Prostate gland (tissue), 2 donors: ENCODE results near the gene EIF1AY. TPM values are rescaled to one million over a fixed set of nuclear protein-coding genes. Genes with fewer than 3 reads are reported as not detected.
"Not testable (repeated sequence)": the region's sequence is repeated elsewhere in the genome, so short reads cannot be mapped to it uniquely, and the experiment has no call there.

Experiments used
- DNase-seq: peaks from one replicate; pipeline ENCODE4 v3.0.0-alpha.2; 2019; ENCODE audit warnings: low spot score
- H3K27ac ChIP-seq, 2 donors: fragments of 200-600 bp; sonication (generic); 2 replicates each; pipeline ENCODE4 v1.5.1; 2017 to 2019
- H3K27me3 ChIP-seq: fragments of 200-600 bp; sonication (generic); replicated peaks from 2 replicates; pipeline ENCODE4 v1.5.1; 2019; ENCODE audit not compliant: insufficient read depth
- H3K36me3 ChIP-seq, 2 donors: fragments of 200-600 bp; sonication (generic); 1 replicate in 1 of 2; 2 replicates in 1 of 2; pipeline versions ENCODE4 v1.5.1 to v1.8.1; 2017 to 2019
- H3K4me1 ChIP-seq: fragments of 200-600 bp; sonication (generic); replicated peaks from 2 replicates; pipeline ENCODE4 v1.5.1; 2019
- H3K4me3 ChIP-seq, 2 donors: fragments of 200-600 bp; sonication (generic); 2 replicates each; pipeline ENCODE4 v1.5.1; 2017 to 2019
- H3K9me3 ChIP-seq: fragments of 200-600 bp; sonication (generic); 2 replicates; pipeline ENCODE4 v1.5.1; 2017
- POLR2A ChIP-seq: fragments of 450-650 bp; IDR thresholded peaks from one replicate; pipeline ENCODE4 v1.6.1; 2016; ENCODE audit warnings: antibody characterized with exemption, mild to moderate bottlenecking
- POLR2AphosphoS5 ChIP-seq: sonication (generic); formaldehyde crosslinking; IDR thresholded peaks from one replicate; pipeline ENCODE4 v1.6.1; 2017; ENCODE audit warnings: antibody characterized with exemption
- WGBS: methylation state at CpG from one replicate; pipeline ENCODE4 v1.1.5; 2018; 5-methylcytosine and 5-hydroxymethylcytosine counted together
- intact Hi-C: fragments of 100-400 bp; cut with DNase I; formaldehyde crosslinking; loops from one replicate; pipeline ENCODE4 v1.14.2; 2022
- total RNA-seq, 2 donors: library from RNA; depleted of rRNA; stranded (reverse); fragments of >200 nt; gene quantifications; one replicate each; pipeline ENCODE4 v1.1.0, GENCODE V29; 2016
- TF ChIP-seq, protein P1 (sequence below), 4 experiments: fragments of 200-600 bp in 2 of 4; fragments of 450-650 bp in 2 of 4; sonication (generic) in 2 of 4; IDR thresholded peaks; 1 replicate in 3 of 4; 2 replicates in 1 of 4; pipeline ENCODE4 v1.5.1; 2016 to 2019; ENCODE audit warnings: antibody characterized with exemption in 4 of 4, mild to moderate bottlenecking in 2 of 4, moderate library complexity in 2 of 4

Gene EIF1AY
- total RNA-seq, 2 donors from 2014 or later, result 13.4 to 37.7 TPM

DNA sequence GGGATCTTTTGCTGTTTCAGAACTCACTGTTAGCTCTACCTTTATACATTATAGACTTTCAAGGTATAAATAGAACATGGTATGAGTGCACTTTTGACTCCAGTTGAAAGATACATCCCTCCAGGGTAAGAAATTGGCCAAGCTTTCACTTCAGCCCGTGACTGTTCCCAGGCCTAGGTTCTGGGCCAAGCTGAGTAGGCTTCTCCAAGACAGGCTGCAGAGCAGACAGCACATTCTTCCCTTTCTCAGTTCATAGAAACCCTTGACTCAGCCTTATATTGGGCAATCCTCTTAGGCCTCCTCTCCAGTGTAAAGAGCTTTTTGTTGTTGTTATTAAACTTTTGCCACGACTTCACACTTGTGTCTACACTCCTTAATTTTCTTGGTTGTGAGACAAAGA, 29.5 kb upstream of the EIF1AY start:
- no peaks in the 10 kb centered on the region for H3K9me3 ChIP-seq
- H3K27ac ChIP-seq, result no peak overlapping the region
- WGBS, result 63% methylated on average over 2 of the region's 2 CpGs
- TF ChIP-seq POLR2A (no peak), POLR2AphosphoS5 (no peak)
- TF ChIP-seq, protein P1, sequence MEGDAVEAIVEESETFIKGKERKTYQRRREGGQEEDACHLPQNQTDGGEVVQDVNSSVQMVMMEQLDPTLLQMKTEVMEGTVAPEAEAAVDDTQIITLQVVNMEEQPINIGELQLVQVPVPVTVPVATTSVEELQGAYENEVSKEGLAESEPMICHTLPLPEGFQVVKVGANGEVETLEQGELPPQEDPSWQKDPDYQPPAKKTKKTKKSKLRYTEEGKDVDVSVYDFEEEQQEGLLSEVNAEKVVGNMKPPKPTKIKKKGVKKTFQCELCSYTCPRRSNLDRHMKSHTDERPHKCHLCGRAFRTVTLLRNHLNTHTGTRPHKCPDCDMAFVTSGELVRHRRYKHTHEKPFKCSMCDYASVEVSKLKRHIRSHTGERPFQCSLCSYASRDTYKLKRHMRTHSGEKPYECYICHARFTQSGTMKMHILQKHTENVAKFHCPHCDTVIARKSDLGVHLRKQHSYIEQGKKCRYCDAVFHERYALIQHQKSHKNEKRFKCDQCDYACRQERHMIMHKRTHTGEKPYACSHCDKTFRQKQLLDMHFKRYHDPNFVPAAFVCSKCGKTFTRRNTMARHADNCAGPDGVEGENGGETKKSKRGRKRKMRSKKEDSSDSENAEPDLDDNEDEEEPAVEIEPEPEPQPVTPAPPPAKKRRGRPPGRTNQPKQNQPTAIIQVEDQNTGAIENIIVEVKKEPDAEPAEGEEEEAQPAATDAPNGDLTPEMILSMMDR (IDR thresholded peaks at IDR 0.05), result no peak
- DNase-seq, result no peak
- H3K27me3 ChIP-seq, result no peaks in the 10 kb centered on the region
- no peaks in the 10 kb centered on the region for H3K36me3 ChIP-seq
- H3K4me3 ChIP-seq, result no peak overlapping the region
- intact Hi-C loops, result no loop called here
- no peaks in the 10 kb centered on the region for H3K4me1 ChIP-seq

DNA sequence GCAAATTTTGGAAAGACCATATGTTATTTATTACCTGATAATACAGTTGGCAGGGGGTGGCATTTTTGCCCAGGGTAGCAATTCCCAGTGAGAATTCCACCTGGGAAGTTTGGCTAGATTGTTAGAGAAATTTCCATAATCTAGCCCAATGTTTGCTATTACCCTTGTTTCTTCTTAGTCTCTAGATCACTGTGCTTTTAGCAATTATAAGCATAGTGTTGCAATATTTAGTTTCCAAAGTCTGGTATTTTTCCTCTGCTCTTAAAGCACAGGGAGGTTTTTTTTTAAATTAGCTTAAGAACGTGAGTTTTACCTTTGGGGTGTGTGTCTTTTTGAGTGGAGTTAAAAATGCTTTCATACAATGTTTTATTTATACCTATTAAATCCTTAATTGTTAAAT, 26.3 kb upstream of the EIF1AY start:
- TF ChIP-seq POLR2AphosphoS5 (no peak), POLR2A (no peak)
- TF ChIP-seq, protein P1 (IDR thresholded peaks at IDR 0.05), result no peak
- DNase-seq, result no peak
- H3K9me3 ChIP-seq, result no peaks in the 10 kb centered on the region
- intact Hi-C loops, result no loop called here
- no peak overlapping the region for H3K27ac ChIP-seq
- WGBS, result 68% methylated on average over 1 of the region's 1 CpG
- H3K4me3 ChIP-seq, result no peak overlapping the region
- no peaks in the 10 kb centered on the region for H3K4me1 ChIP-seq
- H3K36me3 ChIP-seq, result no peaks in the 10 kb centered on the region
- H3K27me3 ChIP-seq, result no peaks in the 10 kb centered on the region

DNA sequence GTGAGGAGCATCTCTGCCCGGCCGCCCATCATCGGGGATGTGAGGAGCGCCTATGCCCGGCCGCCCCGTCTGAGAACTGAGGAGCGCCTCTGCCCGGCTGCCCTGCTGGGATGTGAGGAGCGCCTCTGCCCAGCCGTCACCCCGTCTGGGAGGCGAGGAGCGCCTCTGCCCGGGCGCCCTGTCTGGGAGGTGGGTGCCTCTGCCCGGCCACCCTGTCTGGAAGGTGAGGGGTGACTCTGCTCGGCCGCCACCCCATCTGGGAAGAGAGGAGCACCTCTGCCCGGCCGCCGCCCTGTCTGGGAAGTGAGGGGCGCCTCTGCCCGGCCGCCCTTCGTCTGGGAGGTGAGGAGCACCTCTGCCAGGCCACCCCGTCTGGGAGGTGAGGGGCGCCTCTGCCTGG, 23.7 kb upstream of the EIF1AY start:
- no peaks in the 10 kb centered on the region for H3K27me3 ChIP-seq
- no peaks in the 10 kb centered on the region for H3K36me3 ChIP-seq
- no peak for TF ChIP-seq POLR2AphosphoS5
- TF ChIP-seq, protein P1 (IDR thresholded peaks at IDR 0.05), result no peak
- no peak for TF ChIP-seq POLR2A
- DNase-seq, result no peak
- WGBS, result 91% methylated on average over 13 of the region's 28 CpGs
- intact Hi-C loops, result no loop called here
- no peak overlapping the region for H3K4me3 ChIP-seq
- no peaks in the 10 kb centered on the region for H3K4me1 ChIP-seq
- no peak overlapping the region for H3K27ac ChIP-seq
- no peaks in the 10 kb centered on the region for H3K9me3 ChIP-seq

DNA sequence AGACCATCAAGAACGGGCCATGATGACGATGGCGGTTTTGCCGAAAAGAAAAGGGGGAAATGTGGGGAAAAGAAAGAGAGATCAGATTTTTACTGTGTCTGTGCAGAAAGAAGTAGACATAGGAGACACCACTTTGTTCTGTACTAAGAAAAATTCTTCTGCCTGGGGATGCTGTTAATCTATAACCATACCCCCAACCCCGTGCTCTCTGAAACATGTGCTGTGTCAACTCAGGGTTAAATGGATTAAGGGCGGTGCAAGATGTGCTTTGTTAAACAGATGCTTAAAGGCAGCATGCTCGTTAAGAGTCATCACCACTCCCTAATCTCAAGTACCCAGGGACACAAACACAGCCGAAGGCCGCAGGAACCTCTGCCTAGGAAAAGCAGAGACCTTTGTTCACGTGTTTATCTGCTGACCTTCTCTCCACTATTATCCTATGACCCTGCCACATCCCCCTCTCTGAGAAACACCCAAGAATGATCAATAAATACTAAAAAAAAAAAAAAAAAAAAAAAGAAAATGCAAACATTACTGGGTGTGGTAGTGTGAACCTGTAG, 22.7 kb upstream of the EIF1AY start:
- H3K27ac ChIP-seq, intact Hi-C loops, H3K4me3 ChIP-seq, H3K9me3 ChIP-seq, H3K4me1 ChIP-seq, DNase-seq, H3K27me3 ChIP-seq, H3K36me3 ChIP-seq: not testable (repeated sequence)
- WGBS, result 88% methylated on average over 9 of the region's 10 CpGs

DNA sequence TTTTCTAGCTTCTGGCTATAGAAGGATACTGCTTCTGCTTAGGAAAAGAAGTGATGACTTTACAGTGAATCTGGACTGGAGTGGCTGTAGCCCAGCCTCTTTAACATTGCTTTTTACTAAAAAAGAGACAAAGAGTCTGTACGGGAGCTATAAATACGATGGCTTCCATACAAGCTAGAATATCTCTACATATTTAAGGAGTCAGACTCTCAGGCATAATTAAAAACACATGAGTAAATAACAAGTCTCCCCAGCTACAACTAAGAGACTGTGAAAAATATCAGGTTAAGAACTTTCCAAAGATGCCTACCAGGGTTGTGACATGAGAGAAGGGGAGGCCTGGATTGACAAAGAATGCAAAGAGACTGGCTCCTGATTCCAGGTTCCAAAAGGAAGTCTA, 19.8 kb upstream of the EIF1AY start:
- no peaks in the 10 kb centered on the region for H3K9me3 ChIP-seq
- DNase-seq, result no peak
- TF ChIP-seq POLR2A (no peak), POLR2AphosphoS5 (no peak)
- TF ChIP-seq, protein P1 (IDR thresholded peaks at IDR 0.05), result no peak
- no peaks in the 10 kb centered on the region for H3K4me1 ChIP-seq
- H3K27ac ChIP-seq, result no peak overlapping the region
- H3K27me3 ChIP-seq, result no peaks in the 10 kb centered on the region
- WGBS, result 55% methylated on average over 2 of the region's 2 CpGs
- H3K36me3 ChIP-seq, result no peaks in the 10 kb centered on the region
- intact Hi-C loops, result loop anchor here (5.0 kb wide), 1 partner anchor 181 kb away; no protein-coding TSS in a partner anchor
- H3K4me3 ChIP-seq, result no peak overlapping the region
